ENCODE measurements around the gene ARHGAP8.

The ARHGAP8 gene

DNA sequence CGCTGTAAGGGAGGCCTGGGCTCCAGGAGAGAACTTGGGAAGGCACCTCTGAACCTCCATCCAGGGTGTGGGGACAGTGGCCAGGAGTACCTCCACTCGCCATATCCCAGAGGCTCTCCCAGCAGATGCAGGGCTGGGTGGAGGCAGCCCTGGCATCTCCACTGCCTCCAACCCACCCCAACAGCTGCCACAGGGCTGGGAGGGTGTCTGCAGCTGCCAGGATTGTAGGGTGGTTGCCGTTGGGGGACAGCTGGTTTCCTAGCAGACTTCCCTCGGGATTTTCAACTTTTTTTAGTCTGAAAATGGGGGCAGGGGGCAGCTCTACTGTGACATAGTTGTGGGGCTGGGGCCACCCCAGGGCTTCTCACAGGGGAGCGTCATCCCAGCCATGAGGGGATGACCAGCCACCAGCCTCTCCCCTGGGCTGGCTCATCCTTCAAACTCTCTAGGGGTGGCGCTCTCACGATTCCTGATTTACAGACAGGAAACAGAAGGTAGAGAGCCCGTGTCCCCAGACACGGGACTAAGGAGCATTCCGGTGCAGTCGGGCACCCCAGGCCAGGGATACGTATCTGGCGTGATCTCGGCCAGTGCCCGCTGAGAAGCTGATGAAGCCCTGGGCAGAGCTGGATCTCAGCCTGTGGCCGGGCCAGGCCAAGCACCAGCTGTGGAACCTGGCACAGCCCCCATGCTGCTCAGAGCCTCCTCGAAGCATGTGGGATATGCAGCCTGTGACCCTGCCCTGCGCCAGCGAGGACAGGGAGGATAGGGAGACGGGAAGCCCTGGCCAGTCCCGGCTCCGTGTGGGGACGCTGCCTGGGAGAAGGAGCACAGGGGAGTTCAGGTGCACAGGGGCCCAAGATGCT is 40.5 kb upstream of the ARHGAP8 start:
- no peak for DNase-seq (ENCODE audit: low read depth)
- no peak overlapping the region for H3K4me3 ChIP-seq (ENCODE audit: low read depth, low read length)
- TF ChIP-seq, protein P1, sequence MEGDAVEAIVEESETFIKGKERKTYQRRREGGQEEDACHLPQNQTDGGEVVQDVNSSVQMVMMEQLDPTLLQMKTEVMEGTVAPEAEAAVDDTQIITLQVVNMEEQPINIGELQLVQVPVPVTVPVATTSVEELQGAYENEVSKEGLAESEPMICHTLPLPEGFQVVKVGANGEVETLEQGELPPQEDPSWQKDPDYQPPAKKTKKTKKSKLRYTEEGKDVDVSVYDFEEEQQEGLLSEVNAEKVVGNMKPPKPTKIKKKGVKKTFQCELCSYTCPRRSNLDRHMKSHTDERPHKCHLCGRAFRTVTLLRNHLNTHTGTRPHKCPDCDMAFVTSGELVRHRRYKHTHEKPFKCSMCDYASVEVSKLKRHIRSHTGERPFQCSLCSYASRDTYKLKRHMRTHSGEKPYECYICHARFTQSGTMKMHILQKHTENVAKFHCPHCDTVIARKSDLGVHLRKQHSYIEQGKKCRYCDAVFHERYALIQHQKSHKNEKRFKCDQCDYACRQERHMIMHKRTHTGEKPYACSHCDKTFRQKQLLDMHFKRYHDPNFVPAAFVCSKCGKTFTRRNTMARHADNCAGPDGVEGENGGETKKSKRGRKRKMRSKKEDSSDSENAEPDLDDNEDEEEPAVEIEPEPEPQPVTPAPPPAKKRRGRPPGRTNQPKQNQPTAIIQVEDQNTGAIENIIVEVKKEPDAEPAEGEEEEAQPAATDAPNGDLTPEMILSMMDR (IDR thresholded peaks at IDR 0.05; ENCODE audit: low read depth, low read length) = no peak
- no peak for TF ChIP-seq POLR2A (IDR thresholded peaks at IDR 0.05; ENCODE audit: extremely low read depth, insufficient read length)
- TF ChIP-seq, protein P2, sequence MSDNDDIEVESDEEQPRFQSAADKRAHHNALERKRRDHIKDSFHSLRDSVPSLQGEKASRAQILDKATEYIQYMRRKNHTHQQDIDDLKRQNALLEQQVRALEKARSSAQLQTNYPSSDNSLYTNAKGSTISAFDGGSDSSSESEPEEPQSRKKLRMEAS (IDR thresholded peaks at IDR 0.05; ENCODE audit: low read depth, low read length) = no peak
- TF ChIP-seq MYC (IDR thresholded peaks at IDR 0.05; ENCODE audit: low read depth, low read length) = no peak

DNA sequence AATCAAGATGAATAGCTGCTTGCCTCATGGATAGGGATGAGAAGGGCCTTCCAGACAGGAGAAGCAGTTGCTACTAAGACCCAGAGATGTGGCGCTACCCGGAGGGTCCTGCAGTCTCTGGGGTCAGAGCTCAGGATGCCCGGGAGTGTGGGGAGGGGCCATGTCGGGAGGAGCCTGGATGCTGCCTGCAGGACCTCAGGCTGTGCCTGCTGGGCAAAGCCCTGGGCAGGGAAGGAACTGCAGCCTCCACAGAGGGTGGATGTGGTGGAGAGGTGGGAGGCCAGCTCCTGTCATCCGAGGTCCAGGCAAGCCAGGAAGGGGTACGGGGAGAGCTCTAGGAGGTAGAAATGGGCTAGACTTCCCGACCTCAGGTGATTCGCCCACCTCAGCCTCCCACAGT is 39.4 kb upstream of the ARHGAP8 start:
- TF ChIP-seq, protein P1 (IDR thresholded peaks at IDR 0.05; ENCODE audit: low read depth, low read length) = no peak
- no peak for TF ChIP-seq POLR2A (IDR thresholded peaks at IDR 0.05; ENCODE audit: extremely low read depth, insufficient read length)
- TF ChIP-seq, protein P2 (IDR thresholded peaks at IDR 0.05; ENCODE audit: low read depth, low read length) = no peak
- TF ChIP-seq MYC (IDR thresholded peaks at IDR 0.05; ENCODE audit: low read depth, low read length) = no peak
- DNase-seq (ENCODE audit: low read depth) = no peak
- no peak overlapping the region for H3K4me3 ChIP-seq (ENCODE audit: low read depth, low read length)

DNA sequence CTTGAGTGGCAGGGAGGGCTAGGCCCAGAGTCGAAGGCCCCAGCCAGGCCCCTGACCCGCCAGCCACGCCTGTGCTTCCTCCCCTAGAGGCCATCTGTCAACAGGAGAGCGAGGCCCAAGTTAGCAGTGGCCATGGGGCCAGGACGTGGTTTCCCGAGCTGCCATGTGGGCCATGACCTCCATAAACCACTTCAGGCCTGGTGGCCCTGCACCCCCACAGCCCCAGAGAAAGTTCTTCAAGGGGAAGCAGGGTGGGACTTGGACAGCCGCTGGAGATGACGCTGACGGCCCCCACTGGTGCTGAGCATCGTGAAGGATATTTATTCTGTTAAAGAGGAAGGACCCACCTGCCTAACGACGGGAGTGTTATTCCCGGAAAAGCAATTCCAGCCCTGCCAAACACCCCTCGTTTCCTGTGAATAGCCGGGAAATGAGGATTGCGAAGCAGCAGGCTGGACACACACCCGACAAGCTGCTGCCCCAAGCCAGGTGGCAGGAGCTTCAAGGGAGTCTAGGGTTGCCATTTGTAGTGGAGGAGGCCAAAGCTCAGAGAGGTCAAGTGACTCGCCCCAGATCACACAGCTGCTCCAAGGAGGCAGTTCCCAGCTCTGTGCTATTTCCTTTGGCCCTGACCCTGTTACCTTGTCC is 37.5 kb upstream of the ARHGAP8 start:
- no peak overlapping the region for H3K4me3 ChIP-seq (ENCODE audit: low read depth, low read length)
- DNase-seq (ENCODE audit: low read depth) = no peak
- TF ChIP-seq MYC (IDR thresholded peaks at IDR 0.05; ENCODE audit: low read depth, low read length) = no peak
- TF ChIP-seq, protein P2 (IDR thresholded peaks at IDR 0.05; ENCODE audit: low read depth, low read length) = no peak
- no peak for TF ChIP-seq POLR2A (IDR thresholded peaks at IDR 0.05; ENCODE audit: extremely low read depth, insufficient read length)
- TF ChIP-seq, protein P1 (IDR thresholded peaks at IDR 0.05; ENCODE audit: low read depth, low read length) = no peak

DNA sequence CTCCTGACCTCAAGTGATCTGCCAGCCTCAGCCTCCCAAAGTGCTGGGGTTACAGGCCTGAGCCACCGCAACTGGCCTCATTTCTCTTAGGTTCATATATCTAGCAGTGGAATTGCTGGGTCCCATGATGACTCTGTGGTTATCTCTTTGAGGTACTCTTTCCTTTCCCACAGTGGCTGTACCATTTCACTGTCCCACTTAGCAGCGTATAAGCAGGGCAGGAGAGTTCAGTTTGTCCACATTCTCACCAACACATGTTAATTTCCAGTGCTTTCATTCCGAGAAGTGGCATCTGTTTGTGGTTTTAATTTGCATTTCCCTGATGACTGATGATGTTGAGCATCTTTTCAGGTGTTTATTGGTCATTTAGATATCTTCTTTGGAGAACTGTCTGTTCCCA is 34.0 kb upstream of the ARHGAP8 start:
- TF ChIP-seq MYC (IDR thresholded peaks at IDR 0.05; ENCODE audit: low read depth, low read length) = no peak
- TF ChIP-seq, protein P1 (IDR thresholded peaks at IDR 0.05; ENCODE audit: low read depth, low read length) = no peak
- no peak for TF ChIP-seq POLR2A (IDR thresholded peaks at IDR 0.05; ENCODE audit: extremely low read depth, insufficient read length)
- TF ChIP-seq, protein P2 (IDR thresholded peaks at IDR 0.05; ENCODE audit: low read depth, low read length) = no peak
- DNase-seq (ENCODE audit: low read depth) = no peak
- H3K4me3 ChIP-seq (ENCODE audit: low read depth, low read length) = no peak overlapping the region

DNA sequence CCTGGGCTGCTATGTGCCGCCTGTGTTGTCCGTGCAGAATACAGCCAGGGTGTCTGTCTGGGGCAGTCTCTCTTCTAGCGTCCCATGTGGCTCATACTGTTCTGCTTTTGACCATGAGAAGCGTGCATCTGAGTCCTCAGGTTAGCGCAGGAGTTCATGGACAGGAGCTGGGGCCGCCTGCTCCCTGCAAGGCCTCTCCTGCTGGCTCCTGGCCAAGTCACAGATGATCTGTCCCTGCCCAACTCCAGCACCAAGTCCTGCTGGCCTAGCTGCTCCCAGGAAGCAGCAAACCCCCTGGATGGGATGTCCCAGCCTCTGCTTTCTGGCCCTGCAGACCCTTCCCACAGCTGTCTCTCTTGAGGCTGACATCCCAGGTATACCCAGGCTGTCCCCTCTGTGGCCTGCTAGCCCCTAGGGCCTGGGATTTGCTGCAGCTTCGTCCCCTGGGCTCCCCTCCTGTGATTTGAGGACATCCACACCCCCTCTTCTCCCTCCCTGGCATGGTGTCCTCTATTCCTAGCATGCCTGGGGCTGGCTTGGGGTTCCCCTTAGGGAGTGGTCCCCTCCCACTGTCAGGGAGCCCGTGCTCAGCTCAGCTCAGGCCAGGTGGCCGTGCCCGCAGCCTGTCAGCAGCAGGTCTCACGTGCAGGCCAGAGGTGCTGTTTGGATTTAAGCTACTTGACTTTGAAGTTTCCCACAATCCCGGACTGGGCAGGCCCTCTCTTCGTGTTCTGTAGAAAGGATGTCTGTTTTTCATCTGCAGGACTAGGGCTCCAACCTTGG is 32.6 kb upstream of the ARHGAP8 start:
- H3K4me3 ChIP-seq (ENCODE audit: low read depth, low read length) = no peak overlapping the region
- TF ChIP-seq MYC (IDR thresholded peaks at IDR 0.05; ENCODE audit: low read depth, low read length) (no peak), POLR2A (IDR thresholded peaks at IDR 0.05; ENCODE audit: extremely low read depth, insufficient read length) (no peak)
- TF ChIP-seq, protein P2 (IDR thresholded peaks at IDR 0.05; ENCODE audit: low read depth, low read length) = no peak
- TF ChIP-seq, protein P1 (IDR thresholded peaks at IDR 0.05; ENCODE audit: low read depth, low read length) = no peak
- no peak for DNase-seq (ENCODE audit: low read depth)
